H1 (cell line): Measurements from ENCODE around the gene CTF1. TPM values are rescaled to one million over a fixed set of nuclear protein-coding genes. Genes with fewer than 3 reads are reported as not detected.

ENCODE experiments used
- BCL11A ChIP-seq, 2 experiments: IDR thresholded peaks; one replicate each; pipeline ENCODE4 v1.6.1; 2011; ENCODE audit warnings: low read depth in 2 of 2, low read length in 2 of 2, mild to moderate bottlenecking in 2 of 2
- CHD7 ChIP-seq: fragments of 300-600 bp; sonication (generic); IDR thresholded peaks from 2 replicates; pipeline ENCODE4 v1.7.1; 2012; ENCODE audit warnings: low read length, moderate library complexity, mild to moderate bottlenecking, inconsistent platforms; ENCODE audit not compliant: insufficient replicate concordance
- EZH2 ChIP-seq: fragments of 200-600 bp; sonication (generic); IDR thresholded peaks from 2 replicates; pipeline ENCODE4 v1.7.1; 2012; ENCODE audit warnings: low read depth, mild to moderate bottlenecking, moderate library complexity, low read length, inconsistent platforms; ENCODE audit not compliant: severe bottlenecking
- TAF1 ChIP-seq: IDR thresholded peaks from 2 replicates; pipeline ENCODE4 v1.6.1; 2011; ENCODE audit warnings: mild to moderate bottlenecking, low read depth, low read length
- polyA plus RNA-seq, 7 experiments: library from polyadenylated mRNA; depleted of rRNA in 3 of 7; stranded (reverse) in 5 of 7; unstranded in 2 of 7; fragments of >200 nt in 5 of 7; fragments of 200-250 nt in 2 of 7; gene quantifications; 1 replicate in 5 of 7; 2 replicates in 1 of 7; 4 replicates in 1 of 7; pipeline versions ENCODE4 v1.2.1 to v1.2.3, GENCODE V29; 2011 to 2013; ENCODE audit warnings: missing spikeins in 2 of 7, mixed read lengths in 2 of 7
- total RNA-seq: library from RNA; stranded (reverse); fragmentation: NEBNext Ultra II Directional; extraction: Animal tissue kit (Norgen Biotek cat#: 25700); gene quantifications from 2 replicates; pipeline ENCODE4 v1.2.1, GENCODE V29; 2021
- TF ChIP-seq, protein P1 (sequence below): IDR thresholded peaks from 2 replicates; pipeline ENCODE4 v1.6.1; 2011; ENCODE audit warnings: low read depth, mild to moderate bottlenecking, low read length; ENCODE audit not compliant: insufficient read depth

Gene CTF1
- total and polyA plus RNA-seq, 2 of the 8 experiments (the other 6 are each of a cell fraction or from before 2014, with no cell fraction given) = 0.97 to 3.4 TPM

GRCh38 chr16:30920891-30921290 is 24.5 kb downstream of the CTF1 start (continued):
- TF ChIP-seq CHD7 = no peak
- no peak for TF ChIP-seq BCL11A (IDR thresholded peaks at IDR 0.05; ENCODE audit: low read depth in 2 of 2, low read length in 2 of 2)
- no peak for TF ChIP-seq TAF1
- TF ChIP-seq, protein P1, sequence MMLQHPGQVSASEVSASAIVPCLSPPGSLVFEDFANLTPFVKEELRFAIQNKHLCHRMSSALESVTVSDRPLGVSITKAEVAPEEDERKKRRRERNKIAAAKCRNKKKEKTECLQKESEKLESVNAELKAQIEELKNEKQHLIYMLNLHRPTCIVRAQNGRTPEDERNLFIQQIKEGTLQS = no peak
- TF ChIP-seq EZH2 = no peak
